Stimulated activated CD8-positive, alpha-beta memory T cell treated with anti-CD3 and anti-CD28 coated beads, Interleukin-15, amount 100 ng/mL, for 24 hours (primary cell): ENCODE data around the gene NFIL3.

Experiments used
- DNase-seq: peaks from one replicate; pipeline ENCODE4 v3.0.0-alpha.2; 2020; ENCODE audit warnings: low read depth

The NFIL3 gene

DNA sequence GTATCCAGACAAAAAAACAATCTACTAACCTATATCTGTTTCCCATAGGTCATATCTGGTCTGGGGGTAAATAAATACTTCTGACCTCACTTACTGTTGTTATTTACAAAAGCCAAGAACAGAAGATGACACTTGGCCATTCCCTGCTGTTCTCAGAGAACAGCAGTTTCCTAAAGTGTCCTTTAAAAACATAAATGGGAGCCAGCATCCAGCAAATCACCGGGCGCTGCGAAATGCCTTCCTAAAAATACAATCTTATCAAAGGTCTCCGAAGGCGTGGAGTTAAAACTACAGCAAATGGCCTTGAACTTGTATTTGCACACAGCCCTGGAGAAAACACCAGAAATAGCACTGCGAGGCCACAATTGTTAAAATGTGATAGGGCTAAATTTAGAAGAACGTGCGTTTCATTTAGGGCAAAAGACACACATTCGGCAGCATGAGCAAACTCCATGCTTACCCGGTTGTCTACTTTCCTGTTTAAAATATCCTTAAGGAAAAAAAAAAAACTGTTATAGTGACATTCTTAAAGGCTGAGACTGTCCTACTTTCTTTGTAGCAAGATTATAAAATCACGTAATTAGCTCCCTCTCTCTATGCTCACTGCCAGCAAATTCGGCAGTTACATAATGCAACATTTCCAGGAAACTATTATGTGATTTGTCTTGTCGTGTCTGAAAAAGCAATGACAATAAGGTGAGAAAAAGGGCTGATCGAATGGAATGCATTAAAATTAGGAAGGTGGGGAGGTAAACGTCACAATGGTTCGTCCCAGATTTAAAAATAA is 1.5 kb downstream of the NFIL3 start:
- DNase-seq, result no peak

DNA sequence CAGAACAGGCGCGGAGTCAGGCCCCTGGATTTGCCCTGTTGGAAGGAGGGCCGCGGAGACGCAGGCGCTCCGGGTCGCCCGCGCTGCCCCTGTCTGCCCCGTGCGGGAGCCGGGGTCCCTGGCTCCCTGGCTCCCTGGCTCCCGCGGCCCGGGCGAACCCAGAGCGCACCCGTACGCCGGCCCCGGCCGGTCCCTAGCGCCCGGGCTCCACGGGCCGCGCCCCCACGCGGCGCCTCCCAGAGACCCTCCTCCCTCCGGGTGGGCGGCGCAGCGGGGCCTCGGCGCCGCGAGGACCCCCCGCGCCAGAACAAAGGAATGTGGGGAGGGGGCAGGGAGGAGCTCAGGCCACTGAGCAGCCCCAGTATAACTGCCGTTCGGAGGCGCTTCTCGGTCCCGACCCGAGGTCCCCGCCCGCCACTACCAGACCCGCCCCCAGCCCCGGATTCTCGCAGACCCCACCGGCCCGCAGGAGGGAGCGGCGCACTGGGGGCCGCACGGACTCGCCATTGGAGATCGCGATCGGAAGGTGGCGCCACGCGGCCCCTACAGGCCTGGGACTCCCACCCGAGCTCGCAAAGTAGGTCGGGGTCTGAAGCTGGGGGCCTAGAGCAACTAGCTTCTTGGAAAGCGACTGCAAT is 2.4 kb downstream of the NFIL3 start:
- DNase-seq, result no peak

DNA sequence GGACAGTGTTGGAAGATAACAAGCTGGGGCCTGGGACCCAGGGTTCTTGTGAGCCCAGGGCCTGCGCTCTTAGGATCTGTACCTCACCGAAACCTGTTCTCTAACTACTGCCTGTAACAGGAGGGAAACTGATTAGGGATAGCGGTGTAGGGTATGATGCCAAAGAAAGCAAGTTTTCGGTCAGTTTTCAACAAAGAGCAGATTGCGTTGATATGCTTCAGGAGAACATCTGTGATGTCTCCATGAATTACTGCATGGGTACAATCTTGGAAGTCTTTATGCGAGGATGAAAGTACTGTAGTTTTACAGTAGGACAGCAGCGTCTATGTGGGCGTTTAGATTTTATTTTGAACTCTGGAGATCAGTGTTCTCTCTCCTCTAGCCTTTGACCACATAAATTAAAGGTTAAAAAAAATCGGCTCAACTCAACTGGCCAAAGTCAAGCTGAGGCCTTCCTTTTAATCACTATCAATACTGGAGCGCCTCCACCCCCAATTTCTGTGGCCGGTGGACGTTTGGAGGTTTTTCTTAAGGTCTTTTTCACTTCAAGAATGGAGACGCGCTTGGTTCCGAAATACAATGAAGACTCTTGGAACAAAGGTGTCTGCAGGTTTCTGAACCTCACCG is 3.0 kb downstream of the NFIL3 start:
- no peak for DNase-seq

DNA sequence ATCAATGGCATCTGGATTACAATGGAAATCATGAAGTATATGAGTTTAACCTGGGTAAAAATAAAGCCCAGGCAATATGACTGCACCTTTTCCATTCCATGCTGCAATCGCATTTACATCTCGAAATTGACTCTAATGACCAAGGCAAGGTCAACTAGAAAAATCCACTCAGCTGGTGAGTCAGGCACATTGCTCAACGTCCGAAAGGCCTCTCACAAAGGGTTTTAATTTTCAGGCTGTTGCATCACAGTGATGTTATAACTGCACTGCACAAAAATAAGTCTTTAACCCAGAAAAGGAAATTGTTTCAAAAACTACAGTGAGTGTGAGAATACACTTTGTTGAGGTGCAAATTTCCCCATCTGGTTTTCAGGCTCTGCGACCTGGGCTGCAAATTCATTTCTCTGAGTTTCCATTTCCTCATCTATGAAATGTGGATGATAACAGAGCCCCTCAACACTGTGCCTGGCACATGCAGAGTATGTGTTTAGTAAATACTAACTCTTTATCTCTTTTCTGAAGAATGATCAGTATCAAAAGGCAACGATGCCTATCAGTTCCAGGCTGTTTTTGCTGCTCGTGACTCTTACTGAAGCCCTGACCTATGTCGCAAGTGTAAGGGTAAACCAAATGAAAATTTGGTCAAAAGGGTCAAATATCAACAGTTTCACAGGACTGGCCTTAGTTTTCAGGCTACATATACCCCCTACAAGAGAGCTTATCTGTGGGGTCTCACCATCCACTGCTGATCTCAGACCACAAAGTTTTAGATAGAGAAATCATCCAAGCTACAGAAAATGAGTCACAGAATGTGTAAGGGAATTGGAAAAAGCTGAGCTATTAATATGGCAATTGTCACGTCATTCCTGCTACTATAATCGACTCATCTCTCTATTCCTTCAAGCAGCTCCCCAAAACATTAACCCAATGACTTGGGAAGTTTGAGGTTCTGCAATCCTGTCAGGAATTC is 4.1 kb downstream of the NFIL3 start:
- no peak for DNase-seq

DNA sequence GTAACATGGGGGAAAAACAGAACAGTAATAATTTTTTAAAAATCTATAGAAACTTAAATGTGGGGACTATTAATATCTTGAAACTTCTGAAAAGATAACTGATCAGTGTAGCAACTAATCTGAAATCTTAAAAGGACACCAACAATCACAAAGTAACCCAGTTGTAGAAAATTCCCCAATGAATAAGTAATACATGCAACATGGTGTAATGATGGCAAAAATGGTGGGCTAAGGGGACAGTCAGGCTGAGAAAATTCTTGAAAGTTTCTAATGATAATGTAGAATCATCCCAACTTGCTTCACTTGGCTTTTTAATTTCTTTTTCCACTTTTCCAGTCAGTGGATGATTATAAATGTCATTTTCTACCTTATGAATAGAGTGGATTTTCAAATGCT is 5.4 kb downstream of the NFIL3 start:
- no peak for DNase-seq

DNA sequence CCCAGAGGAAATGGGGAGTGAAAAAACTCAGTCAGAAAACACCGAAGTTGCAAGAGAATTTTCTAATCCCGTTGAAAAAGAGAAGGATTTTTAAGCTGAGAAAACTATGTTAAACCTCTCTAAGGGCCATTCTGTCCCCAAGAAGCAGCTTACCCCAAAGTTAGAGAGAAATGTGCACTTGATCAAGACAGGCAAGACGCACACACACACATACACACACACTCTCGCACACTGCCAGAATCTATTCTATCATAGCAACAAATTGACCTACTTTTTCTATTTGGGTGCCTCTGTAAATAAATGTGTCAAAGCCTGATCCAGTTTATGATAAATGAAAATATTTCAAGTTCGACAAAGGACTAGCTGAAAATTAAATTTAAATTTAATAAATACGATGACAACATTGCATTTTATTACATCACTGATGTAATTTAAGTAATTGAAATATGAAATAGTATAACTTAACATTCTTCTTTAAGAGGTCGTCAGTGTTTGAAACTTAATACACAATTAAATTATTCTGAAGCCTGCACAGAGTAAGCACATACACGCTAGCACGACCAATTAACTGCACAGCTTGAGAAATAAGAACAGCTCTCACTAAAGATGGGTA is 5.9 kb downstream of the NFIL3 start:
- DNase-seq, result no peak

DNA sequence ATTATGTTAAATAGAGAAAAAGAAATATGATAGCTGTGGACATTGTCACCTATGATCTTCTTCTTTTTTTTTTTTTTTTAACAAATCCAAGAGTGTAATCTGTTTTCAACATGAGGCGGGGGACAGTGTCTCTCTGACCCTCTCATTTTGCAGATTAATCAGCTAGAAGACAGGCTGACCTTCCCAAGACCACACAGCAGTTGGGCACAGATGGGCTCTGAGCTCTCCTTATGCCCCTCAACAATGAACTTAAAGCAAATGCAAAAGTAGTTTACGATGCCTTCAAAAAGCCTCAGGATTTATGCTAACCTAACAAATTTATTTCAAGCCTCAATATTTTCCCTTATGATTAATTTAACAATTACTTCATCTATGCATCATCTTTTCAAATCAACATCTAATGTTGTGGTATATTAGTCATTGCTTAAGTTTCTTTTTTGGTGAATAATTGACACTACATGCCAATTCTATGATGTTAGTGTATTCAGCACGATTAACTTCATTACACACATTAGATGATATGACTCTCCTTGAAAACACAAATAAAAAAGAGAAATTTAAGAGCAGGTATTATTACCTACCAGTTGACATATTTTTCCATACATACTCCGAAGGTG is 7.4 kb downstream of the NFIL3 start:
- DNase-seq, result no peak

DNA sequence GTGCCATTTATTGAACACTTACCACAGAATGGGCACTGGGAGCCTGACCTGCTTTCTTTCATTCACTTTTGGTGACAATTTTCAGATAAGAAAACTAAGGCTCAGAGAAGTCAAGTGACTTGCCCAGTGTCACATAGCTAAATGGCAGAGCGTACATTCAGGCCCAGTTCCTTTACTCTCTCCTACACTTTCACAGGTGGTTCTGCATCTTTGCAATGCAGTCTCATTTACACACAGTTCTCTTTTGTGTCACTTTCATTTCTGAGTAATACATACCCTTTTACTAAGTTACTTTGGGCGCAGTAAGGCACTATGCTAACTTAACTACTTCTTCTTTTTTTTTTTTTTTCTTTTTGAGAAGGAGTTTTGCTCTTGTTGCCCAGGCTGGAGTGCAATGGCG is 8.3 kb downstream of the NFIL3 start:
- DNase-seq, result no peak

DNA sequence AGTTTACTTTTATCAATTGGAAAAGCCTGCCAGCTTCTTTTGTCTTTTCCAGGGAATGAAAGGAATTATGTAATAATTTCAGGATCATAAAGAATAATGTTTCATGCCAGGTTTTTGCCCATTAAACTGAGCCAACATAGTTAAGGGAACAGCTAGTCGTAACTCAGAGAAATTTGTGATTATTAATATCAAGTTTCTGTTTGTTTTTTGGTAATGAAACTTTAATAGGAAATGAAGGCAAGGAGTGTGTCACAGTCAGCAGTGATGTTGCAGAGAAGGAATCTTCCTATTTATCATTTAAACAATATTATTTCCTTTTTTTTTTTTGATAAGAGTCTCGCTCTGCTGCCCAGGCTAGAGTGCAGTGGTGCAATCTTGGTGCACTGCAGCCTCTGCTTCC is 10.7 kb downstream of the NFIL3 start:
- DNase-seq, result no peak

DNA sequence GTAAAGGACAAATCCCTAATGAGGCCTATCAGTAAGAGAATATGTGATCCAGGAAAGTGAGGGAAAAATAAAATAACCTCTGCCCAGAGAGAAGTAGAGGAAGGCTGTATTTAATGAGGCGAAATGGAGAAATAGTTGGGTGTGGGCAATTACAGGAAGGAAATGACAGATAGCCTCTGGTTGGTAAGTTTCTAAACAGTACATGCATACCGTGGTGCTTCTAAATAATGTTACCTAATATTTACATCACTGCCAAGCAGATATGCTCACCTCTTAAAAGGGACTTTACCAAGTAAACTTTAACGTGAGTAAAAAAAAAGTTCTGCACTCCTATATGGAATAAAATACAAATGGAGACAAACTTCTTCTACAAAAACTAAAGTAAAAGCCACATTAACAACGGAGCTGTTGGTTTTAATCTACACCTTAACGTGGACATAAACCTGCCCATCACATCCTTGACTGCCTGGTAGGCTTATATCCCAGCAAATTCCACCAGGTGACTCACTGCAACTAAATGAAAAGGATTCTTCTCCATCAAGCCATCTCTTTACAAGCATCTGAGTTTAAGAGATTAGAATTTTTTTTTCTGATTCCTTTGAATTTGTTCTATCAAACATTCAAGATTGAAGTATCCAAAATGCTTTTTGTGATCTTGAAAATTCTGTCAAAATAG is 12.4 kb downstream of the NFIL3 start:
- DNase-seq, result no peak

DNA sequence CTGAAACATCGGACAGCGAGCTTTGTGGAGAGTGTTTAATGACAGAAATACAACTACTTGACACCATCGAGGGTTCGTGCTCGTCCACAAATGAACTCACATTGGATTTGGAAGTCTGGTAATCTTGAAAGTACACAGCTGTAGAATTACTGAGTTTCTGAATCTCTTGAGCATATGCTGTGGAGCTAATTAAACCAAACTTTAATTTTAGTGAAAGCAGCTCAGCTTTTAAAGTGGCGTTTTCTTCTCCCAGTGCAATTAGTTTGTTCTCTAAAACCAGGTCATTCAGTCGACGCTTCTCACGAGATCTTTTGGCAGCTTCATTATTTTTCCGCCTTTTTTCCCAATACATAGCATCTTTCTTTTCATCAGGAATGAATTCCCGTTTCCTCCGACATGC is 13.5 kb downstream of the NFIL3 start:
- DNase-seq, result no peak

DNA sequence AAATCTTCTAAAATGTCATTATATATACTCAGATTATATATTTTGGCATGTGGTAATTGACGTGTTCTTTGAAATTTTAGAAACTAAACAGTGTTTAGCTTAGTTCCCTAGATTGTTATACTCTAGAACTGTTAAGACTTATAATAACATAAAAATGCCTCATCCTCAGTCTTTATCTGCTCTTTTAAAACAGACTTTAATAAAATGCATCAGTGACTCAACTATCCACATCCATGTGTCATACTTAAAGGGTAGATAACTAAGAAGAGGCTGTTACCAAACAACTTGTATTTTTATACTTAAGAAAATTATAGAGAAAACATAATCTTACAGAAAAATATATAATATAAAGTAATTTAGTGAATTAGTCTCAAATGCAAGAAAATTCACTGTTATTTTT is 15.2 kb downstream of the NFIL3 start:
- DNase-seq, result no peak

DNA sequence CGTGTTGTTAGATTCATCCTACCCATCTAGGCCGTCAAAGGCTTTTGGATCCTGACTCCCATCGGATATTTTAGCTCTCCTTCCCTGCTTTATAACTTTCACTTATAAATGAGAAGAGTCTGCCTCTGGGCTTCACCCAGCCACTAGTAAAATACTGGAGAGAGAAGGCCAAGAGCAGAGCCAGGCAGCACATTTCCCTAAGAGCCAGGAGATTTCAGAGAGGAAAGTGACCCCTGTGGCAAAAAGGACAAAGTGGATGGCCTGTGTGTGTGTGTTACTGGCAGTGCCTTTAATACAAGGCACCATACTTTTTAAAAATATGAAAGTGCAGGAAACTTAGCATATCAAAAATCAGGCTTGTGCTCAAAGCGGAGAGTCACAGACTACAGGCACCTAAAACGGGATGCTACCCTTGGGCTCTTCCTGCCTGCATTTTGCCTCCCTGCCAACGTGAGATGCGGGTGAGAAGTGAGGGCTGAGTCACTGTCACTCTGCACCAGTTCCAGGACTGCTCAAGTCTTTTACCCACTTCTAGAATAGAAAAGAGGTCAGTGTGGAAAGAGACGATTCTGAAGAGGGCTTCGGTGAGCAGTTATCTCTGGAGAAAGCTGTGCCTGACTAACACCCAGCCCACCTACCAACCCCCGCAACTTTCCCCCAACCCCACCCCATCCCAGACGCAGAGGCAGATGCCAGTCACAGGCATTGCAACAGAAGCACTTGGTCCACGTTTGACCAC is 15.9 kb downstream of the NFIL3 start:
- DNase-seq, result no peak

DNA sequence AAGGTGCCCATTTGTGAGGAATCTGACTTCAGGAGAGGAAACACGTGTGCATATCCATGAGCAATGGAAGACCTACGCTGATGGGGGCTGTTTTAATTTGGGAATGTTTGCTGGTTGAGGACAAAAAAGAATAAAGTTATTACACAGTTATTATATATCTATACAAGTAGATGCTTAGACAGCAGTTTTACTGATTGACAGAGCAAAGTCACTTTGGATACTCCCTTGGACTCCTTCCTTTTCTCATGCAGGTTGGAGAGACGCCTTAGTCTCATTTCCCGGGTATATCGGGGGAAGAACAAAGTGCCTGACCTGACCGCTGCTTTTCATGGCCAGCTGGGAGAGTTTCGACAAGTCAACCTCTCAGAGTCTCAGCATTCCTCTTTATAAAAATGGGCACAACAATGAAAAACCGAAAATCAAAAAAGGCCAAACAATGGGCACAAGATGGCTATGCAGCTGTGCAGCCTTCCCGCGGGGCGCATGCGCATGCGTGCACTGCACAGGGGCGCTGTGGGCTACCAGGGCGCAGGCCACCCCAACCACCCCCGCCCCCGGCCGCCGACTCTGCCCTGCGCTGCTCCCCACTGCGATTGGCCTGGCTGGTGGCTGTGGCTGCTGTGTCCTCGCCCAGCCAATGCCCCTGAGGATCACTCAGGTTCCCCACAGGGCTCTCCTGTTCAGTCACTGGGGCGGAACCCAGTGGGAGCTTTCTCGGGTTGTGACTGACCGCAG is 18.1 kb downstream of the NFIL3 start:
- DNase-seq, result no peak

DNA sequence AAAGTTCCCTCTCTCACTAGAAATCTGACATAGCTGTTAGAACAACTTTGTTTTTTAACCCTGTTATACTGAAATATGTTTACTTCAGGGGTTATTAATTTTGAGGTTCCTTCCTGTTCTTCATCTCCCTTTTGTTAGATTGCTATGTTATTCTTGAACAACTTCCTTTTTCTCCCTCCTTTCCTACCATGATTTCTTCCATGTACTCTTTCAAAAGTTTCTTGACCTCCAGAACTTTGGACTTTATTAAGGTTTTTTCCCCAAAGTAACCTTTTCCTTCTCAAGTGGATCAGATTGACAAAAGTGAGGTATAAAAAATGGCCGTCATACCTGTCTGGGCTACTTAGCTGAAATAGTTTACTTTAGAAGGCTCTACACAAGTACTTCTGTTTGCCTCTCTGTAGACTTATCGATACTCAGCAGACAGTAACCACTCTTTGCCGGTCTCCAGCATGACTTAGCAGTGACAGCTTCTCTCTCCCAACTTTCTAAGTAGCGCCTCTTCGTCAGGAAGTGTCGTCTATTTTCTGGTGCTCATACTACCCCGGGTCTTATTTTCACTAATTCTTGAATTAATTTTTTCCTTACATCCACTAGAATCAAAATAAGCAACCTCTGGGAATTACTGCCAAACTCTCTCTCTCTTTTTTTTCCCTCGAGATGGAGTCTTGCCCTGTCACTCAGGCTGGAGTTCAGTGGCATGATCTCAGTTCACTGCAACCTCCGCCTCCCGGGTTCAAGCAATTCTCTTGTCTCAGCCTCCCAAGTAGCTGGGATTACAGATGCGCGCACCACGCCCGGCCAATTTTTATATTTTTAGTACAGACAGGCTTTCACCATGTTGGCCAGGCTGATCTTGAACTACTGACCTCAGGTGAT is 19.7 kb downstream of the NFIL3 start:
- no peak for DNase-seq

DNA sequence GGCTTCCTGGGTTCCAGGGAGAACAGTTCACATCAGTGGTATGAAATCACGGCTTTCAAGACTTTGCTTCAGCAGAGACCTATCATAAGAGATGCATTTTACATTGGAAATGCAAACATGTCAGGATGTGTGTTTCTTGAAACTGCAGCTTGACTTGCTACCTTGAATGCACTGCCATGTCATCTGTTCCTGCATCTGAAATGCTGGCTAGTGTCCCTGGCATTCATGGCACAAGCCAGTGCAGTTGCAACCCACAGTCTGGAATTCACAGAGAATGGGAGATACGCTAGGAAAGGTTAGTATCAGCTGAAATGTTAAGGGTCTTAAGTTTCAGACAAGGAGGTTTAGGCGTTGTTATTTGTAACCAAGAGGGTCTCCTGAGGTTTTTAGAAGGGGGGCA is 24.7 kb downstream of the NFIL3 start:
- no peak for DNase-seq

DNA sequence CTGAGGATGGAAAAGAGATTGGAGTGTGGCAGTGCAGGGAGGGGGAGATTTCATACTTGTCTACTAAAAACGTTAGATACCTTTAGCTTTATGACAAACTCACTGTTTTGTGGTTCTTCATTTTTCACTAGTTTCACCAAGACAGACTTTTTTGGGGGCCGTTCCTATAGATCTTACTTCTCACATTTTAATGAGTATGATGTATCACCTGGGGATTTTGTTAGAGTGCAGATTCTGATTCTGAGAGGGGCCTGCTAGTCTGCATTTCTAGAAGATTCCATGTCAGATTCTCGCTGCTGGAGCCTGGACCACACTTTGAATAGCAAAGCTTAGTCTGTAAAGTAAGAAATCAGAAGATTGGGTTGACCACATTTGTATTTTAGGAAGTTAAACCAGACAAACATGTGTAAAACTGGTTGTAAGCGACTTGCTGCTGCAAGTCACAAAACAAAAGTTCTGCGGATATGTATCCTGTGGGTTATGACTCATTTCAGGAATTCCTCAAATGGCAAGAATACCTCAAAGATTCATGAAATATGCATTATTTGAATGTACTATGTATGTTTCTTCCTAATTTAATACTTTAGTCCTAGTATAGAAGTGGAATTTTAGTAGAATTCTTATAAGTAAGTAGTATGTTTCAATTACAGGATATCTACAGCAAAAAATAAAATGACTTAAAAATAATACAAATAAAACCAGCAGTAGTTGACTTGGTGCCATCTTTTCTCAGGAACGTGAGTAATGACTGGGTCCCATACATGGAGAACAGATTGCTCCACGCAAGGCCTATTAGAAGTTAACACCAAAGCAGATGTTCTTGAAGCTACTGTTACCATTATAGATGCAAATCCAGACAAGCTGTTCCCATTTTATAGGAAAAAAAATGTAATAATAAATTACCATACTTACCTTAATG is 27.8 kb downstream of the NFIL3 start:
- no peak for DNase-seq
